AG09319 (cell line): ENCODE results near the gene MRPS21.

Experiments used
- DNase-seq: peaks from one replicate; pipeline ENCODE4 v3.0.0-alpha.2; 2010; ENCODE audit warnings: low read depth; ENCODE audit errors: extremely low read depth
- CTCF ChIP-seq: IDR thresholded peaks from 2 replicates; pipeline ENCODE4 v1.5.1; 2011; ENCODE audit warnings: low read depth, mild to moderate bottlenecking, inconsistent platforms, low read length, moderate library complexity

MRPS21 gene

GRCh38 chr1:150322310-150322709, 28.6 kb downstream of the MRPS21 start:
- DNase-seq: no peak
- no peak for TF ChIP-seq CTCF

GRCh38 chr1:150332651-150333290, 39.1 kb downstream of the MRPS21 start:
- no peak for TF ChIP-seq CTCF
- DNase-seq: no peak

GRCh38 chr1:150346316-150346715, 52.7 kb downstream of the MRPS21 start:
- no peak for TF ChIP-seq CTCF
- no peak for DNase-seq

- no peak for DNase-seq
- no peak for TF ChIP-seq CTCF
Observed at GRCh38 chr1:150352866-150353265, 59.2 kb downstream of the MRPS21 start.
